ENCODE results near the gene SLCO3A1.
A peak's percentile ranks its signal among the peaks of the same experiment; 100 is the strongest.

The SLCO3A1 gene

GRCh38 chr15:92111291-92111690 lies 257.8 kb downstream of the SLCO3A1 start:
- DNase-seq = no peak

- no peak for DNase-seq
These were observed 258.2 kb downstream of the SLCO3A1 start for GRCh38 chr15:92111751-92112150.

- DNase-seq = no peak
These were observed 258.7 kb downstream of the SLCO3A1 start for GRCh38 chr15:92112180-92112579.

- no peak for DNase-seq
These were observed 259.2 kb downstream of the SLCO3A1 start for GRCh38 chr15:92112711-92113110.

GRCh38 chr15:92113832-92114231 lies 260.3 kb downstream of the SLCO3A1 start:
- DNase-seq = no peak

GRCh38 chr15:92115834-92116233 lies 262.3 kb downstream of the SLCO3A1 start:
- no peak for DNase-seq

- DNase-seq = no peak
These were observed 262.8 kb downstream of the SLCO3A1 start for GRCh38 chr15:92116330-92116729.

- no peak for DNase-seq
These were observed 263.8 kb downstream of the SLCO3A1 start for GRCh38 chr15:92117261-92117731.

GRCh38 chr15:92118162-92118935 lies 264.8 kb downstream of the SLCO3A1 start:
- peak; percentile 9 for DNase-seq

GRCh38 chr15:92118936-92119325 lies 265.4 kb downstream of the SLCO3A1 start:
- DNase-seq = no peak

- DNase-seq = no peak
These were observed 266.7 kb downstream of the SLCO3A1 start for GRCh38 chr15:92120094-92120795.

- DNase-seq = no peak
These were observed 267.5 kb downstream of the SLCO3A1 start for GRCh38 chr15:92121047-92121446.

GRCh38 chr15:92122259-92122658 lies 268.8 kb downstream of the SLCO3A1 start:
- DNase-seq = no peak

GRCh38 chr15:92123962-92124656 lies 270.6 kb downstream of the SLCO3A1 start:
- no peak for DNase-seq

- no peak for DNase-seq
These were observed 271.1 kb downstream of the SLCO3A1 start for GRCh38 chr15:92124657-92125010.

GRCh38 chr15:92128788-92129187 lies 275.3 kb downstream of the SLCO3A1 start:
- no peak for DNase-seq

GRCh38 chr15:92130244-92130643 lies 276.7 kb downstream of the SLCO3A1 start:
- no peak for DNase-seq

GRCh38 chr15:92130906-92131305 lies 277.4 kb downstream of the SLCO3A1 start:
- DNase-seq = no peak

- no peak for DNase-seq
These were observed 279.7 kb downstream of the SLCO3A1 start for GRCh38 chr15:92132982-92133755.

GRCh38 chr15:92140796-92141195 lies 287.3 kb downstream of the SLCO3A1 start:
- no peak for DNase-seq

- no peak for DNase-seq
These were observed 288.1 kb downstream of the SLCO3A1 start for GRCh38 chr15:92141607-92142006.

GRCh38 chr15:92142242-92143232 lies 289.0 kb downstream of the SLCO3A1 start:
- DNase-seq = no peak

Measured in HCEC 1CT (cell line).